Endothelial cell of umbilical vein (primary cell): ENCODE results near the gene DENND1A. TPM values are rescaled to one million over a fixed set of nuclear protein-coding genes. Genes with fewer than 3 reads are reported as not detected.

Experiments
- BruUV-seq: library from RNA; stranded (reverse); fragments of 400-500 nt; replicated peaks from 2 replicates; lab custom pipeline; 2021; lab: Mats Ljungman, UMichigan
- CTCF ChIA-PET: fragments of 300-600, 350-600 bp; sonication (Branson Sonifier 250); formaldehyde crosslinking; loops from one replicate; lab custom pipeline; 2021; ENCODE audit warnings: antibody characterized with exemption, inconsistent platforms; lab: Charles Lee
- POLR2A ChIA-PET: fragments of 300-600, 350-600 bp; sonication (Branson Sonifier 250); formaldehyde crosslinking; loops from one replicate; lab custom pipeline; 2021; ENCODE audit warnings: antibody characterized with exemption, inconsistent platforms; lab: Charles Lee
- DNase-seq: peaks from one replicate; pipeline ENCODE4 v3.0.0-alpha.2; 2011; ENCODE audit warnings: low read depth, low spot score
- FAIRE-seq: peaks from 2 replicates; lab custom pipeline; 2011; peaks lifted over from hg19 to GRCh38; lab: Jason Lieb, UNC
- H2AFZ ChIP-seq: 2 replicates; pipeline ENCODE4 v1.6.0; 2012; ENCODE audit warnings: low read depth, low read length, control low read depth, inconsistent platforms
- H3K27ac ChIP-seq: 2 replicates; pipeline ENCODE4 v1.5.1; 2011; ENCODE audit warnings: low read depth, mild to moderate bottlenecking, control low read depth, low read length, moderate library complexity; ENCODE audit not compliant: insufficient read depth
- H3K27me3 ChIP-seq, 2 experiments: 2 replicates each; pipeline versions ENCODE4 v1.6.0 to v1.6.1; 2011; ENCODE audit warnings: low read length in 2 of 2, mixed read lengths in 1 of 2; ENCODE audit not compliant: control insufficient read depth in 2 of 2, insufficient read depth in 2 of 2
- H3K36me3 ChIP-seq, 2 experiments: 2 replicates in 1 of 2; 3 replicates in 1 of 2; pipeline ENCODE4 v1.5.1; 2011; ENCODE audit warnings: low read length in 2 of 2, mild to moderate bottlenecking in 1 of 2, moderate library complexity in 1 of 2; ENCODE audit not compliant: control insufficient read depth in 2 of 2, insufficient read depth in 2 of 2; ENCODE audit errors: extremely low read depth in 1 of 2
- H3K4me1 ChIP-seq: 3 replicates; pipeline ENCODE4 v1.5.1; 2011; ENCODE audit warnings: mild to moderate bottlenecking, low read length; ENCODE audit not compliant: control insufficient read depth, insufficient read depth; ENCODE audit errors: extremely low read depth
- H3K4me2 ChIP-seq: 2 replicates; pipeline ENCODE4 v1.6.1; 2011; ENCODE audit warnings: low read length, control low read depth, mixed read lengths; ENCODE audit not compliant: insufficient read depth
- H3K4me3 ChIP-seq, 3 experiments: fragments of 200-600 bp in 1 of 3; sonication (generic), shearing (Covaris generic) in 1 of 3; replicated peaks in 1 of 3; 2 replicates each; pipeline ENCODE4 v1.5.1; 2011 to 2016; ENCODE audit warnings: control low read depth in 3 of 3, low read length in 3 of 3, mild to moderate bottlenecking in 2 of 3, inconsistent platforms in 1 of 3, low read depth in 1 of 3, moderate library complexity in 1 of 3; ENCODE audit not compliant: insufficient read depth in 1 of 3
- H3K79me2 ChIP-seq: 2 replicates; pipeline ENCODE4 v1.6.0; 2012; ENCODE audit warnings: low read length, inconsistent platforms; ENCODE audit not compliant: control insufficient read depth, insufficient read depth
- H3K9ac ChIP-seq: replicated peaks from 2 replicates; pipeline ENCODE3; 2011; ENCODE audit warnings: low read length, control low read depth; ENCODE audit not compliant: insufficient read depth; ENCODE audit errors: extremely low read depth
- H3K9me1 ChIP-seq: replicated peaks from 3 replicates; pipeline ENCODE4 v1.6.0; 2011; ENCODE audit warnings: mild to moderate bottlenecking, low read length; ENCODE audit not compliant: control insufficient read depth, insufficient read depth; ENCODE audit errors: extremely low read depth
- H3K9me3 ChIP-seq: replicated peaks from 2 replicates; pipeline ENCODE4 v1.5.1; 2012; ENCODE audit warnings: low read length, inconsistent platforms; ENCODE audit not compliant: control insufficient read depth, insufficient read depth
- H4K20me1 ChIP-seq: replicated peaks from 2 replicates; pipeline ENCODE3; 2011; ENCODE audit warnings: mild to moderate bottlenecking, low read length; ENCODE audit not compliant: control insufficient read depth, insufficient read depth; ENCODE audit errors: extremely low read depth
- EZH2 ChIP-seq: IDR thresholded peaks from 2 replicates; pipeline ENCODE4 v1.6.1; 2012; ENCODE audit warnings: borderline replicate concordance, low read depth, mild to moderate bottlenecking, moderate library complexity, low read length, inconsistent platforms; ENCODE audit not compliant: severe bottlenecking
- FOS ChIP-seq: IDR thresholded peaks from 2 replicates; pipeline ENCODE4 v1.6.1; 2011; ENCODE audit warnings: mild to moderate bottlenecking, low read length, moderate library complexity, borderline replicate concordance; ENCODE audit not compliant: insufficient read depth
- GATA2 ChIP-seq: IDR thresholded peaks from 2 replicates; pipeline ENCODE4 v1.7.0; 2011; ENCODE audit warnings: low read depth, mild to moderate bottlenecking, moderate library complexity, mixed read lengths, low read length; ENCODE audit not compliant: insufficient read length, insufficient read depth
- JUN ChIP-seq: IDR thresholded peaks from 2 replicates; pipeline ENCODE4 v1.6.1; 2011; ENCODE audit warnings: borderline replicate concordance, low read depth; ENCODE audit not compliant: insufficient read length, insufficient read depth
- MYC ChIP-seq: IDR thresholded peaks from one replicate; pipeline ENCODE4 v1.6.1; 2011; ENCODE audit warnings: mild to moderate bottlenecking, low read depth, low read length
- POLR2A ChIP-seq: IDR thresholded peaks from 2 replicates; pipeline ENCODE4 v1.6.1; 2012; ENCODE audit warnings: low read depth, mild to moderate bottlenecking, control low read depth, low read length
- POLR2AphosphoS5 ChIP-seq: IDR thresholded peaks from 2 replicates; pipeline ENCODE4 v1.6.1; 2012; ENCODE audit warnings: low read depth, mild to moderate bottlenecking, control low read depth, low read length, moderate library complexity; ENCODE audit not compliant: insufficient read depth
- dilution Hi-C: fragments of 300-500 bp; cut with MboI; formaldehyde crosslinking; loops from one replicate; pipeline ENCODE4 v1.15.0; 2019; ENCODE audit warnings: low sequenced_read_pairs; ENCODE audit not compliant: extremely low pct_ligation_motif_present
- intact Hi-C: fragments of 100-400 bp; cut with micrococcal nuclease; formaldehyde crosslinking; loops from one replicate; pipeline ENCODE4 v1.10.0; 2022
- polyA plus RNA-seq, 4 experiments: library from polyadenylated mRNA; depleted of rRNA in 3 of 4; stranded (reverse) in 3 of 4; unstranded in 1 of 4; fragments of >200 nt; gene quantifications; 2 replicates each; pipeline versions ENCODE4 v1.2.1 to v1.2.3, GENCODE V29; 2011 to 2012; ENCODE audit warnings: missing spikeins in 1 of 4
- total RNA-seq: library from RNA; stranded (reverse); gene quantifications from 2 replicates; pipeline ENCODE4 v1.2.3, GENCODE V29; 2021
- TF ChIP-seq, protein P1 (sequence below): IDR thresholded peaks from 2 replicates; pipeline ENCODE4 v1.6.1; 2011; ENCODE audit not compliant: insufficient read depth, insufficient read length
- TF ChIP-seq, protein P2 (sequence below), 2 donors: IDR thresholded peaks; 1 replicate in 1 of 2; 2 replicates in 1 of 2; pipeline ENCODE4 v1.5.1; 2011; ENCODE audit warnings: low read length in 2 of 2, mild to moderate bottlenecking in 2 of 2, moderate library complexity in 2 of 2, control low read depth in 1 of 2, inconsistent platforms in 1 of 2, low read depth in 1 of 2; ENCODE audit not compliant: insufficient read depth in 1 of 2; ENCODE audit errors: extremely low read depth in 1 of 2

DENND1A gene
- total and polyA plus RNA-seq, 2 donors (not counting 3 experiments of a cell fraction or from before 2014, with no cell fraction given) = 18.5 to 24.5 TPM

DNA sequence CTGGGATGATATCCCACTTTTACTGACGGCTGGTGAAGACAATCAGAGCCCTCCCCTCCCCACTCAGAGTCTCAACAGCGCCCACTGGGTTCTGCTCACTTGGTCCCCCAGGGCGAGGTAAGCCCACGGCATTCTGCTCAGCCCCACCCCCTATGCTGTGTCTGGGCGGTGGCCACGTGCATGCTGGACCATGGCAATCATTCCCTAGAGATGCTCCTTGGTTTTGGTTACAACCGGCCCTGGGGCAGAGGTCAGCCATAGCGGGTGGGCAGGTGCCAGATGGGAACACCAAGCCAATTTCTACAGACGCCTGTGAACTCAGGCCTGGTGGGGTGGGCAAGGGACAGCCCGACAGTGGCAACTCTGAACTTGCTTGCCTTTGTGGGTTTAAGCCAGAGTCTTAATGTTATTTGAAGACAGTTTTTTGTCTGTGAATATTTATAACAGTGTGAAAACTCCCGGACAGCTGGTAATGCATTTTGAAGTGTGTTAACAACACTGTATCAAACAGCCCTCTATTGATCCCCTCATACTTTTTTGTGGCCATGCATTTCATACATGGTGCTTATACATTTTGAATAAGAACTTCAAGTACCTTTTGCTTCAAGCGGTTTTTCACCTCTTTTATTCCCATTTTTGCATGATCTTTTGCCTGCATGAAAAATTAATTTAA lies 479.7 kb downstream of the DENND1A start:
- H3K36me3 ChIP-seq = no peaks in the 10 kb centered on the region
- BruUV-seq = no TSS peak
- ChIA-PET POLR2A (no interaction called here), CTCF (no interaction called here)
- H3K9ac ChIP-seq = no peak overlapping the region
- no peak overlapping the region for H2AFZ ChIP-seq
- no peaks in the 10 kb centered on the region for H4K20me1 ChIP-seq
- H3K27ac ChIP-seq = no peak overlapping the region
- no peaks in the 10 kb centered on the region for H3K9me3 ChIP-seq
- no peaks in the 10 kb centered on the region for H3K79me2 ChIP-seq
- intact Hi-C loops (no loop called here), dilution Hi-C loops (no loop called here)
- no peaks in the 10 kb centered on the region for H3K9me1 ChIP-seq
- no peak overlapping the region for H3K4me2 ChIP-seq
- FAIRE-seq = no peak
- no peak for TF ChIP-seq POLR2AphosphoS5
- no peak for TF ChIP-seq MYC
- no peak for TF ChIP-seq JUN
- H3K4me3 ChIP-seq = no peak overlapping the region
- no peaks in the 10 kb centered on the region for H3K27me3 ChIP-seq
- no peak for DNase-seq
- H3K4me1 ChIP-seq = no peaks in the 10 kb centered on the region

DNA sequence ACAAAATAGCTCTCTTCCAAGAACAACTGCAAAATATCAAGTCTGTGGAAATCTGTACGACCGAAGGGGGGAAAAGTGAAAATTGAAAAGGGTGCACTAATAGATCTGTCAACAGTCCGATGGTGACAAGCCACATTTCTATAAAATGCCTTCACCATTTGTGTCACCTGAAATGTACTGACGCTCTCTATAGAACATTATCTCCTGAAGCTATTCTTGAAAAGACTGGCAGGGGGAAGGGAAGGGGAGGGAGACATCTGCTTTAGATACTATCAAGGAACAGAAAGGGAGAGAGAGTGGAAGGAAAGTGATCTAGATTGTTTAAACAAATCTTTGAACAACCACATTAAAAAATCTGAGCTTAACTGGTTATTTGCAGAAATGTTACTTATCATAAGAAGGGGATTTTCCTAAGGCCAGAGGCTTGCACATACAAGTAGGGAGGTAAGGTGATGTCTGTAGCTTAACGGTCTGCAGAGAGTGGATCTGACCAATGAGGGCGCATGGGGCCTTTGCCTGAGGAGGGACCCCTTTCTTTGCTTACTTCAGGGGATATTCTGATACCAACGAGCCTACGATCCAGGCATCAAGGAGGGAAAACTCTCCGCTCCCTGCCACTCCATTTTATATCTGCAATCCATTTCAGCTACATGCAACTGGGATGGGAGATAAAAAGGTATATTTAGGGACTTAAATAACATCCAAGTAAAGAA lies 481.8 kb downstream of the DENND1A start:
- no peaks in the 10 kb centered on the region for H3K9me3 ChIP-seq
- no peak overlapping the region for H2AFZ ChIP-seq
- no peak overlapping the region for H3K9ac ChIP-seq
- ChIA-PET POLR2A (interaction anchor here (0.6 kb wide), 1 partner anchor 11 kb away, joined by 3 read pairs; no protein-coding TSS in a partner anchor), CTCF (interaction anchor here (1.0 to 1.6 kb wide), 2 partner anchors 9 kb away, joined by 3 to 4 read pairs; no protein-coding TSS in a partner anchor)
- BruUV-seq = no TSS peak
- TF ChIP-seq EZH2 (no peak), POLR2A (no peak), JUN (no peak), FOS (no peak), MYC (no peak), POLR2AphosphoS5 (no peak), GATA2 (no peak)
- TF ChIP-seq, protein P1, sequence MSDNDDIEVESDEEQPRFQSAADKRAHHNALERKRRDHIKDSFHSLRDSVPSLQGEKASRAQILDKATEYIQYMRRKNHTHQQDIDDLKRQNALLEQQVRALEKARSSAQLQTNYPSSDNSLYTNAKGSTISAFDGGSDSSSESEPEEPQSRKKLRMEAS = no peak
- TF ChIP-seq, protein P2, sequence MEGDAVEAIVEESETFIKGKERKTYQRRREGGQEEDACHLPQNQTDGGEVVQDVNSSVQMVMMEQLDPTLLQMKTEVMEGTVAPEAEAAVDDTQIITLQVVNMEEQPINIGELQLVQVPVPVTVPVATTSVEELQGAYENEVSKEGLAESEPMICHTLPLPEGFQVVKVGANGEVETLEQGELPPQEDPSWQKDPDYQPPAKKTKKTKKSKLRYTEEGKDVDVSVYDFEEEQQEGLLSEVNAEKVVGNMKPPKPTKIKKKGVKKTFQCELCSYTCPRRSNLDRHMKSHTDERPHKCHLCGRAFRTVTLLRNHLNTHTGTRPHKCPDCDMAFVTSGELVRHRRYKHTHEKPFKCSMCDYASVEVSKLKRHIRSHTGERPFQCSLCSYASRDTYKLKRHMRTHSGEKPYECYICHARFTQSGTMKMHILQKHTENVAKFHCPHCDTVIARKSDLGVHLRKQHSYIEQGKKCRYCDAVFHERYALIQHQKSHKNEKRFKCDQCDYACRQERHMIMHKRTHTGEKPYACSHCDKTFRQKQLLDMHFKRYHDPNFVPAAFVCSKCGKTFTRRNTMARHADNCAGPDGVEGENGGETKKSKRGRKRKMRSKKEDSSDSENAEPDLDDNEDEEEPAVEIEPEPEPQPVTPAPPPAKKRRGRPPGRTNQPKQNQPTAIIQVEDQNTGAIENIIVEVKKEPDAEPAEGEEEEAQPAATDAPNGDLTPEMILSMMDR (IDR thresholded peaks at IDR 0.05; ENCODE audit: extremely low read depth in 1 of 2, insufficient read depth in 1 of 2, low read depth in 1 of 2, low read length in 2 of 2) = no peak
- no peaks in the 10 kb centered on the region for H4K20me1 ChIP-seq
- DNase-seq (no peak), FAIRE-seq (no peak)
- dilution Hi-C loops (no loop called here), intact Hi-C loops (no loop called here)
- H3K36me3 ChIP-seq = no peaks in the 10 kb centered on the region
- H3K79me2 ChIP-seq = no peaks in the 10 kb centered on the region
- no peaks in the 10 kb centered on the region for H3K27me3 ChIP-seq
- H3K27ac ChIP-seq = no peak overlapping the region
- H3K4me3 ChIP-seq = no peak overlapping the region
- no peak overlapping the region for H3K4me2 ChIP-seq
- H3K4me1 ChIP-seq = no peaks in the 10 kb centered on the region
- no peaks in the 10 kb centered on the region for H3K9me1 ChIP-seq
